ENCODE data around the gene CD79A.

CD79A gene

GRCh38 chr19:41877916-41878905 is 1.1 kb downstream of the CD79A start:
- FAIRE-seq (no peak), DNase-seq (ENCODE audit: insufficient read length, low spot score) (no peak)
- TF ChIP-seq, protein P1, sequence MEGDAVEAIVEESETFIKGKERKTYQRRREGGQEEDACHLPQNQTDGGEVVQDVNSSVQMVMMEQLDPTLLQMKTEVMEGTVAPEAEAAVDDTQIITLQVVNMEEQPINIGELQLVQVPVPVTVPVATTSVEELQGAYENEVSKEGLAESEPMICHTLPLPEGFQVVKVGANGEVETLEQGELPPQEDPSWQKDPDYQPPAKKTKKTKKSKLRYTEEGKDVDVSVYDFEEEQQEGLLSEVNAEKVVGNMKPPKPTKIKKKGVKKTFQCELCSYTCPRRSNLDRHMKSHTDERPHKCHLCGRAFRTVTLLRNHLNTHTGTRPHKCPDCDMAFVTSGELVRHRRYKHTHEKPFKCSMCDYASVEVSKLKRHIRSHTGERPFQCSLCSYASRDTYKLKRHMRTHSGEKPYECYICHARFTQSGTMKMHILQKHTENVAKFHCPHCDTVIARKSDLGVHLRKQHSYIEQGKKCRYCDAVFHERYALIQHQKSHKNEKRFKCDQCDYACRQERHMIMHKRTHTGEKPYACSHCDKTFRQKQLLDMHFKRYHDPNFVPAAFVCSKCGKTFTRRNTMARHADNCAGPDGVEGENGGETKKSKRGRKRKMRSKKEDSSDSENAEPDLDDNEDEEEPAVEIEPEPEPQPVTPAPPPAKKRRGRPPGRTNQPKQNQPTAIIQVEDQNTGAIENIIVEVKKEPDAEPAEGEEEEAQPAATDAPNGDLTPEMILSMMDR (IDR thresholded peaks at IDR 0.05; ENCODE audit: insufficient read depth, missing control alignments), result no peak

GRCh38 chr19:41879080-41879479 is 2.0 kb downstream of the CD79A start:
- FAIRE-seq (no peak), DNase-seq (ENCODE audit: insufficient read length, low spot score) (no peak)
- TF ChIP-seq, protein P1 (IDR thresholded peaks at IDR 0.05; ENCODE audit: insufficient read depth, missing control alignments), result no peak

GRCh38 chr19:41879670-41880328 is 2.7 kb downstream of the CD79A start:
- TF ChIP-seq, protein P1 (IDR thresholded peaks at IDR 0.05; ENCODE audit: insufficient read depth, missing control alignments), result no peak
- FAIRE-seq, result no peak
- DNase-seq (ENCODE audit: insufficient read length, low spot score), result no peak

DNA sequence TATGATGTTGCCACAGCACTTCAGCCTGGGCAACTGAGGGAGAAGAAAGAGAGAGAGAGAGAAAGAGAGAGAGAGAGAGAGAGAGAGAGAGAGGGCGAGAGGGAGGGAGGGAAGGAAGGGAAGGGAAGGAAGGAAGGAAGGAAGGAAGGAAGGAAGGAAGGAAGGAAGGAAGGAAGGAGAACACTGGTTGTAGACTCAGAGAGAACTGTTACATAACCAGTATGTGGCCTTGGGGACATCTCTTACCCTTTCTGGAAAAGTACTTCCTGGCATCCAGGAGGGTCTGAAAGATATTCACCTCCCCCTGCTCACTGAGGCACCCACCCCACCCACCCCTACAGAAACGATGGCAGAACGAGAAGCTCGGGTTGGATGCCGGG is 3.2 kb downstream of the CD79A start:
- DNase-seq (ENCODE audit: insufficient read length, low spot score) (no peak), FAIRE-seq (no peak)
- TF ChIP-seq, protein P1 (IDR thresholded peaks at IDR 0.05; ENCODE audit: insufficient read depth, missing control alignments), result no peak

DNA sequence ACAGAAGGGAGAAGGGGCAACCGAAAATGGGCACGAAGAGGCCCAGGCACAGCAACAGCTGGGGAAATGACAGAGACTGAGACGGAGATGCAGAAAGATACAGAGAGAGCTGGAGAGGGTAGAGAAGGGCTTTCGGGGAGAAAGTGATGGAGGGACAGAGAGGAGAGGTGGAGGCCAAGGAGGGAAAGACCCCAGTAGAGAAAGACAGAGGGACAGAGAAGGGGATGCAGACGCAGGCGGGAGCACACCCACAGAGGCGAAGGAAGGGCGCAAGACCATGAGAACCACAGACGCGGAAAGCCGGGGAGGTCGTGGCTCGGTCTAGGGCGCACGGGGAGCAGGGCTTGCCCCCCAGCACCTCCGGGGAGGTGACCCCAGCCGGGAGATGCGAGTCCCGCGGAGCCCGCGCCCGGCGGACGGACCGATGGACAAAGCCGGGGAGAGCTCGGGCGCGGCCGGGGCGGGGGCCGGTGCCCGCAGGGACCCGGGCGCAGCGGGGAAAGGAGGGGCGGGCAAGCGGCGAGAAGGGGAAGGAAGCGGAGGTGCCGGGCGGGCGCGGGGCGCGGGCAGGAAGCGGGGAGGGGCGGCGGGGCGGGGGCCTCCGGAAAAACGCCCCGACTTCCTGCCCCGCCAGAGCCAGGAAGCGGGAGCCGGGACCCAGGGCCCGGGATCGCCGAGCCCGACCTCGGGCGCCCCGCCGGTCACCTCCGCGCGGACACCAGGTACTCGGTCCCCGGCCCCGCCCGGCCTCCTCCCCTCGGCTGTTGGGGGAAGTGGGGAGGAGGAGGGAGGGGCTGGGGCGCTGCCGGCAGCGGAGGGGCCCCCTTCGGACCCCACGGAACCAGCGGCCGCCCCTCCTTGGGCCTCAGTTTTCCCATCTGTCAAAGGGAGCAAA is 5.7 kb downstream of the CD79A start, which contains the start of gene ARHGEF1:
Gene ARHGEF1, plus strand, starts transcription at position 617 of the 895 bp plus-strand sequence. CDS start 4,899 bp downstream, outside the sequence.
- no peak for DNase-seq (ENCODE audit: insufficient read length, low spot score)

DNA sequence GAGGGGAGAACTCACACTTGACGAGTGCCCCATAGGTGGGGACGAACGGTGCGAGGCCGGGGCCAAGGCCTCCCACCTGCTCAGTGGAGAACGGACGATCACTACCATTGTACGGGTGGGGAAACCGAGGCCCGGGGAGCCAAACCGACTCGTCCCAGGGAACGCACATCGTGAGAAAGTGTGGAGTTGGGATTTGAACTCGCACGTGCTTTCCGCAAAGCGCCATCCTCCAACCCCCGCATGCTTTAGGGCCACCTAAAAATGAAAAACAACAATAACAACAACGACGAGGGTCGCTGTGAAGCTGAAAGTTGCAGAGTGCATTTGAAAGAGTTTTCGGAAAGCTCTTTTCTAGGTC is 6.4 kb downstream of the CD79A start:
- FAIRE-seq (no peak), DNase-seq (ENCODE audit: insufficient read length, low spot score) (no peak)
- TF ChIP-seq, protein P1 (IDR thresholded peaks at IDR 0.05; ENCODE audit: insufficient read depth, missing control alignments), result no peak

More for the DNA sequence above, 5.7 kb downstream of the CD79A start, which contains the start of gene ARHGEF1:
- FAIRE-seq, result no peak
- TF ChIP-seq, protein P1 (IDR thresholded peaks at IDR 0.05; ENCODE audit: insufficient read depth, missing control alignments), result no peak
